NCI-H146 treated with DMSO at 0.1 percent for 48 hours (cell line): ENCODE results near the gene UTS2B.
"Not testable (repeated sequence)": the region's sequence is repeated elsewhere in the genome, so short reads cannot be mapped to it uniquely, and the experiment has no call there.

Experiments used
- DNase-seq: peaks from one replicate; lab custom pipeline; 2025; ENCODE audit not compliant: unreplicated experiment; lab: John Stamatoyannopoulos, UW

UTS2B gene

DNA sequence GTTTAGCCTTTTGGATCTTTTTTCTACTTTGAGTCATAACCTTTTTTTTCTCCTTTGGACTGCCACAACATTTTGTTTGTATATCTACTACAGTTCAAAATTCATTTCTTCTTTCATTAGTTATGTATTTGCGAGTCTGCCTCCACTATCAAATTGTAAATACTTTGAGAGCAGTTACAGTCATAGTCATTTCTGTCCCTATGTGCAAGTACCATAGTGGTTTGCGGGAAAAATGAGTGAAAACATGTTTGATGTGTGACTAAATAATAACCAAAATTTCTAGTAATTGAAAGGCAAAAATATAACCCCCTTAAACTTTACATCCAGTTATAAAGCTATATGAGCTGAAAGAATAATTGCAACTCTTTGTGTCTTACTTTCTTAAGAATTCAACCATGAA, 46.9 kb downstream of the UTS2B start:
- DNase-seq: no peak

DNA sequence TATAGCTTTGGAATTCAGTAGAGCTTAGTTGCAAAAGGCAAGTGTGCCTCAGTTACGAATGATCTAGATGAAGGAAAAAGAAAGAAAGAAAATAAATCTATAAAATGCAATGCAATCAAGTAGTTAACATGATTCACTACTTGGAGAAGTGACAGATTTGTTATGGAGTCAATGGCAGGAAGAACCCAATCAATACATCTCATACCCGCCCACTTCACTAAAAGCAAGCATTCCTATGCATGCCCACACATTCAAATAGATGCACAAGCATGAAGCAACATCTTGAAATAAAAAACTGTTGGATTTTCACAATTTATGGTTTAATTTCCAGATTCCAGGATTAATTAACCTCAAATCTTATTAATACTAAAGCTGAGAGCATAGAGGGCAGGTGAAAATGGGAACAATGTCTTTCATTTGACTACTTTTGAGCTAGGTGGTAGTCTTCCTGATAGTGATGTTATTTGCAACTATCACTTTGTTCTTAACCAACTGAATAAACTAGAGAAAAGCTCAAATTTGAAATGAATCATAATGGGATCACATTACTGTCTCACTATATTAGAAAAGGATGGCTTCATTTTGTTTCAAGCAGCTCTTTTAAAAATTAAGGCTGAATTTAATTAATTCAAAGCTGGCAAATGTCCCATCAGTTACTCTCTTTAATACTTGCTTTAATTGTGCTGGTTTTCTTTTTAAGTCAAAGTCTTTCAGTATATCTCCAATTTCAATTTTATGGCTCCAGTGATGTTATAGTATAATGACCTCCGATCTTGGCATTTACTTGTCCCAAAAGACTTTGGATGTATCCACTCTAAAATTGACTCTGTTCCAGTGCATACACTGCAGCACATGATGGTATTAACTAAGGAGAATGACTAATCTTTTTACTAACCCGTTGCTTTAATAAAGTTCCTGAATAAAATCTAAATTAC, 47.8 kb downstream of the UTS2B start:
- no peak for DNase-seq

GRCh38 chr3:191280882-191281281, 49.4 kb downstream of the UTS2B start:
- no peak for DNase-seq

- DNase-seq: no peak
These were observed 50.2 kb downstream of the UTS2B start for GRCh38 chr3:191280111-191280510.

- no peak for DNase-seq
These were observed 54.6 kb downstream of the UTS2B start for GRCh38 chr3:191275751-191276150.

DNA sequence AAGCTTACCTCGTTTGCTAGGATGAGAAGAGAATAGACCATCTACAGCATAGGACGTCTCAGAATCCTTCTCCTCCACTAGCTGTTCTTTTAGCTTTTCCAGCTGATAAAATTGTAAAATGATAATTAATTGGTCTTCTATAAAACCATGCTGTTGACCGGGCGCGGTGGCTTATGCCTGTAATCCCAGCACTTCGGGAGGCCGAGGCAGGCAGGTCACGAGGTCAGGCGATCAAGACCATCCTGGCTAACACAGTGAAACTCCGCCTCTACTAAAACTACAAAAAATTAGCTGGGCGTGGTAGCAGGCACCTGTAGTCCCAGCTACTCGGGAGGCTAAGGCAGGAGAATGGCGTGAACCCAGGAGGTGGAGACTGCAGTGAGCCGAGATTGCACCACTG, 55.1 kb downstream of the UTS2B start:
- DNase-seq: not testable (repeated sequence)

- DNase-seq: no peak
These were observed 60.8 kb downstream of the UTS2B start for GRCh38 chr3:191269289-191270085.

DNA sequence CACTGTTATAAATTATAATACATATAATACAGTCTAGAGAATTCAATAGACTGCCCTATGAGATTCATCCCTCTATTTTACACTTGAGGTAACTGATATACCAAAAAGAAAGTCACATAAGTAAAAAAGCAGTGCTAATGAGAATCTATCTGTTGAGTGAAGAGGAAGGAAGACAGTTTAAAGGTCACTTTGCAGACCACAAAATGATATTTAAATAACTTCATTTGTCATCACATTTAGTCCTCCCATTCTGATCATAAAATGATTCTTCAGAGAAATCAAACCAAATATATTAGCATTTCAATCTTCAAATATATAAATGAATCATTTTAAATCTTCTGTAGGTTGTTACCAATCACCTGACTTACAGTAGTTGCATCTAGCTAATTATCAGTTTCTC, 61.6 kb downstream of the UTS2B start:
- no peak for DNase-seq

DNA sequence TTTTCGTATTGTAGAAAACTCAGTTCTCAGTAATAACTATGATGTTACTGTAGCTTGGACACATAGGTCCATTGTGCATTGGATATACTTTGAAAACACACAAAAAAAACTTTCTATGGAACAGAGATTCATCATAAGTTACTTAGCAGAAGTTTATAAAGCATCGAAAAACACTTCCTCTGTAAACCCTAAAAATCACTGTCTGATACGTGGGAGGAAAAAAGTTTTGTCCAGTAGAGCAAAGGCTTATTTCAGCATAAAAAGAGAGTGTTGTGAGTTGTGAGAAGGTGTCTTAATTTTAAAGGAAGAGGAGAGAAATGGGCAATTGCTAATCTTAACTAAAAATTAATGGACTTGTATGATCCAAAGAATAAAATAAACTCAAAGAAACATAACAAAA, 66.5 kb downstream of the UTS2B start:
- no peak for DNase-seq

GRCh38 chr3:191263365-191263764, 67.0 kb downstream of the UTS2B start:
- DNase-seq: no peak

GRCh38 chr3:191262650-191263049, 67.7 kb downstream of the UTS2B start:
- DNase-seq: no peak

DNA sequence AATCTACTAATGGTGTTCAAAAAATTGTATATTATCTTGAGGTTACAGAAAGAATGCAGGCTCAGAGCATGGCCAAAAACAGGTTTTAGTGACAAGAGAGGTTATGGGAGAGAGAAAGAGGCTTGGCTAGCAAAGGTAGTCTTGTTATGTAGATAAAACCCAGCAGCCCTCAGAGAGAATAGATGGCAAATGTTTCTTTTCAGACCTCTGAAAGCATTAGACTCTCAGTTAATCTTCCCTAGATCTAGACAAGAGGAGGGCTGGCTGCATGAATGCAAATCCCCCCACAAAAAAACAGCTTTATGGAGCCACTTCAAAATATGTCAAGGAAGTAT, 69.1 kb downstream of the UTS2B start:
- DNase-seq: no peak

GRCh38 chr3:191260431-191261303, 69.7 kb downstream of the UTS2B start:
- no peak for DNase-seq

GRCh38 chr3:191259486-191259885, 70.8 kb downstream of the UTS2B start:
- no peak for DNase-seq

GRCh38 chr3:191257286-191257685, 73.0 kb downstream of the UTS2B start:
- DNase-seq: peak; percentile 93

GRCh38 chr3:191256405-191256804, 73.9 kb downstream of the UTS2B start:
- no peak for DNase-seq

GRCh38 chr3:191255156-191255555, 75.2 kb downstream of the UTS2B start:
- no peak for DNase-seq

DNA sequence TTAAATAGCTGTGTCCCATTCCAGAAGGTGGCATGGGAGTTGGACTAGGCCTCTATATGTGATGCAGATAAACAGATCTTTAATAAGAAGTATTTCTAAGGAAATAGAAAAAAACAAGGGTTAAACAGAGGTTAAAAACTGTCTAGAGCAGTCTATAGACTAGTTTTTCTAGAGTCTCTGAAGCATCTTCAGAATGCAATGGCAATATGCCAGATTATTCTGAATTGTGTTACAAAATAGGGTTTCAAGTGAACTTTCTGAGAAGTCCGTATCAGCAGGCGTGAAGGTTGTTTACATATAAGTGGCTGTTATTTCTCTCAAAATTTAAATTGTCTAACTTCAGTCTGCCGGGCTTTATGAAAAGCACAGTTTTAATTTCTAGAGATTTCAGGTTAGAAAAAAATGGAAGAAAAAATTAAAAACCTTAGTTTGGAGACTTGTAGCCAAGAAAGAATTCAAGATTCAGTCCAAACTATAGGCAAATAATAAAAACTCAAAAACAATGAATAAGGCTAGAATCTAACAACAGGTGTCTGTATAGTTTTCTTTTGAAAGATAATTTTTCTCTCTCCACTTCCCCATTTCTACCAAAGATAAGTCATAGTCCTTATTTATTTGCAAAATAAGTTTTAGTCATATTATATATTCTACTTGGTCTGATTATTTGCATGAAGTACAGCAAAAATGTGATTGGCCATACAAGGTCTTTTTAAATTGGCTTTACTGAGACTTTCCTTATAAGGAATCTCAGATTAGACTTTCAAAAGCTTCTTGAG, 76.0 kb downstream of the UTS2B start:
- no peak for DNase-seq

- no peak for DNase-seq
These were observed 77.1 kb downstream of the UTS2B start for GRCh38 chr3:191253089-191253799.

DNA sequence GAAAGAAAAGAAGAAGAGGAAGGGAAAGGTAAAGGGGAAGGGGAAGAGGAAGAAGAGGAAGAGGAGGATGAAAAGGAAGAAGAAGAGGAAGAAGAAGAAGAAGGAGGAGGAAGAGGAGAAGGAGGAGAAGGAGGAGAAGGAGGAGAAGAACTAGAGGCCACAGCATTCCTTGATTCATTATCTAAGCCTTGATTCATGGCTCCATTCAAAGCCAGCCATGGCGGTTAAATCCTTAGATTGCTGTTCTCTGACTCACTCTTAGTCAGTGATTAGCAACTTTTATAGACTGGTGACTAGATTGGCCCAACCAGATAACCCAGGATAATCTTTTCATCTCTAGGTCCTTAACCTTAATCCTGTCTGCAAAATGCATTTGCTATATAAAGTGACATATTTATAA, 83.7 kb downstream of the UTS2B start:
- DNase-seq: no peak
